Liver (tissue), 9 donors: ENCODE data around the gene TEX2. TPM values are rescaled to one million over a fixed set of nuclear protein-coding genes. Genes with fewer than 3 reads are reported as not detected.
A peak's percentile ranks its signal among the peaks of the same experiment; 100 is the strongest.
"Not testable (repeated sequence)": the region's sequence is repeated elsewhere in the genome, so short reads cannot be mapped to it uniquely, and the experiment has no call there.

Source experiments
- DNase-seq: peaks from one replicate; pipeline ENCODE4 v3.0.0-alpha.2; 2017; ENCODE audit warnings: low spot score
- H3K27ac ChIP-seq, 2 donors: one replicate each; pipeline ENCODE4 v1.7.0; 2013; ENCODE audit warnings: inconsistent platforms in 2 of 2, low read length in 2 of 2, control low read depth in 1 of 2, low read depth in 1 of 2, mild to moderate bottlenecking in 1 of 2
- H3K27me3 ChIP-seq, 4 donors: one replicate each; pipeline versions ENCODE4 v1.6.1 to v1.7.0; 2013; ENCODE audit warnings: low read length in 3 of 4, inconsistent platforms in 1 of 4, mild to moderate bottlenecking in 1 of 4, moderate library complexity in 1 of 4; ENCODE audit not compliant: control insufficient read depth in 4 of 4, insufficient read depth in 4 of 4
- H3K36me3 ChIP-seq, 4 donors: one replicate each; pipeline versions ENCODE4 v1.6.1 to v1.7.0; 2013; ENCODE audit warnings: low read length in 3 of 4, mild to moderate bottlenecking in 3 of 4, low read depth in 1 of 4, moderate library complexity in 1 of 4; ENCODE audit not compliant: control insufficient read depth in 4 of 4, insufficient read depth in 3 of 4
- H3K4me1 ChIP-seq, 4 donors: one replicate each; pipeline versions ENCODE4 v1.6.1 to v1.7.0; 2013; ENCODE audit warnings: low read length in 3 of 4, mild to moderate bottlenecking in 3 of 4, moderate library complexity in 1 of 4; ENCODE audit not compliant: control insufficient read depth in 4 of 4, insufficient read depth in 4 of 4
- H3K4me3 ChIP-seq, 3 donors: one replicate each; pipeline versions ENCODE4 v1.6.1 to v1.7.0; 2013; ENCODE audit warnings: low read length in 3 of 3, control low read depth in 1 of 3, low read depth in 1 of 3, mild to moderate bottlenecking in 1 of 3
- H3K9ac ChIP-seq, 2 donors: one replicate each; pipeline ENCODE4 v1.7.0; 2013; ENCODE audit warnings: low read length in 2 of 2, mild to moderate bottlenecking in 2 of 2, moderate library complexity in 2 of 2, control low read depth in 1 of 2, low read depth in 1 of 2
- H3K9me3 ChIP-seq, 4 donors: one replicate each; pipeline versions ENCODE4 v1.6.1 to v1.7.0; 2013; ENCODE audit warnings: low read length in 3 of 4; ENCODE audit not compliant: control insufficient read depth in 4 of 4
- EGR1 ChIP-seq, 2 donors: IDR thresholded peaks; 2 replicates each; pipeline ENCODE4 v1.6.1; 2016 to 2018; ENCODE audit warnings: antibody characterized with exemption in 2 of 2, low read depth in 2 of 2
- FOXA1 ChIP-seq: IDR thresholded peaks from 2 replicates; pipeline ENCODE4 v1.6.1; 2016; ENCODE audit warnings: antibody characterized with exemption
- FOXA2 ChIP-seq: IDR thresholded peaks from 2 replicates; pipeline ENCODE4 v1.6.1; 2016; ENCODE audit warnings: antibody characterized with exemption
- GABPA ChIP-seq, 2 donors: IDR thresholded peaks in 1 of 2; conservative IDR thresholded peaks in 1 of 2; 2 replicates each; pipeline ENCODE4 v1.6.1; 2016; ENCODE audit warnings: antibody characterized with exemption in 2 of 2, mild to moderate bottlenecking in 1 of 2, moderate library complexity in 1 of 2
- HNF4A ChIP-seq, 2 donors: conservative IDR thresholded peaks; 2 replicates each; pipeline ENCODE4 v1.6.1; 2016; ENCODE audit warnings: antibody characterized with exemption in 2 of 2, mild to moderate bottlenecking in 2 of 2
- HNF4G ChIP-seq: IDR thresholded peaks from 2 replicates; pipeline ENCODE4 v1.6.1; 2016; ENCODE audit warnings: antibody characterized with exemption
- JUND ChIP-seq, 2 donors: IDR thresholded peaks; 2 replicates each; pipeline ENCODE4 v1.6.1; 2016; ENCODE audit warnings: antibody characterized with exemption in 2 of 2
- NR2F2 ChIP-seq: IDR thresholded peaks from 2 replicates; pipeline ENCODE4 v1.6.1; 2016; ENCODE audit warnings: antibody characterized with exemption
- RAD21 ChIP-seq, 2 donors: IDR thresholded peaks; 2 replicates each; pipeline ENCODE4 v1.6.1; 2016; ENCODE audit warnings: antibody characterized with exemption in 2 of 2, mild to moderate bottlenecking in 2 of 2
- RXRA ChIP-seq, 2 donors: IDR thresholded peaks; 2 replicates each; pipeline ENCODE4 v1.6.1; 2017 to 2018; ENCODE audit warnings: antibody characterized with exemption in 2 of 2, mild to moderate bottlenecking in 1 of 2
- SP1 ChIP-seq: IDR thresholded peaks from 2 replicates; pipeline ENCODE4 v1.6.1; 2018; ENCODE audit warnings: antibody characterized with exemption, mild to moderate bottlenecking
- TAF1 ChIP-seq: conservative IDR thresholded peaks from 2 replicates; pipeline ENCODE4 v1.6.1; 2016; ENCODE audit warnings: antibody characterized with exemption, mild to moderate bottlenecking
- YY1 ChIP-seq: IDR thresholded peaks from 2 replicates; pipeline ENCODE4 v1.6.1; 2016; ENCODE audit warnings: antibody characterized with exemption, mild to moderate bottlenecking
- WGBS: extraction: QIAGEN DNeasy Blood & Tissue Kit; methylation state at CpG from one replicate; pipeline ENCODE4 v1.1.7; 2013; 5-methylcytosine and 5-hydroxymethylcytosine counted together
- polyA plus RNA-seq, 2 donors: library from polyadenylated mRNA; stranded (reverse) in 1 of 2; unstranded in 1 of 2; fragments of 200-250 nt in 1 of 2; fragments of >200 nt in 1 of 2; fragmentation: Nextera tagmentation in 1 of 2; extraction: Ambion mirVana in 1 of 2; gene quantifications; one replicate each; pipeline versions ENCODE4 v1.2.1 to v1.2.3, GENCODE V29; 2013 to 2015
- total RNA-seq, 2 donors: library from RNA; depleted of rRNA; stranded (reverse); fragments of >200 nt; gene quantifications; one replicate each; pipeline ENCODE4 v1.2.3, GENCODE V29; 2014
- TF ChIP-seq, protein P1 (sequence below): fragments of 150-350 bp; IDR thresholded peaks from 2 replicates; pipeline ENCODE4 v1.5.1; 2017; ENCODE audit warnings: improper control_type of control experiment, low read depth, low read length; ENCODE audit not compliant: missing input control
- TF ChIP-seq, protein P2 (sequence below): IDR thresholded peaks from 2 replicates; pipeline ENCODE4 v1.6.1; 2016; ENCODE audit warnings: antibody characterized with exemption
- TF ChIP-seq, protein P3 (sequence below): IDR thresholded peaks from 2 replicates; pipeline ENCODE4 v1.6.1; 2016; ENCODE audit warnings: antibody characterized with exemption
- TF ChIP-seq, protein P4 (sequence below): IDR thresholded peaks from 2 replicates; pipeline ENCODE4 v1.6.1; 2016; ENCODE audit warnings: antibody characterized with exemption, mild to moderate bottlenecking
- donor health status: healthy.
- donor health status: healthy.
- donor health status: healthy.
- donor health status: healthy.
- donor health status: healthy.

Gene TEX2
- total and polyA plus RNA-seq, 4 donors: 15.9 to 39.8 (median 28.2) TPM

DNA sequence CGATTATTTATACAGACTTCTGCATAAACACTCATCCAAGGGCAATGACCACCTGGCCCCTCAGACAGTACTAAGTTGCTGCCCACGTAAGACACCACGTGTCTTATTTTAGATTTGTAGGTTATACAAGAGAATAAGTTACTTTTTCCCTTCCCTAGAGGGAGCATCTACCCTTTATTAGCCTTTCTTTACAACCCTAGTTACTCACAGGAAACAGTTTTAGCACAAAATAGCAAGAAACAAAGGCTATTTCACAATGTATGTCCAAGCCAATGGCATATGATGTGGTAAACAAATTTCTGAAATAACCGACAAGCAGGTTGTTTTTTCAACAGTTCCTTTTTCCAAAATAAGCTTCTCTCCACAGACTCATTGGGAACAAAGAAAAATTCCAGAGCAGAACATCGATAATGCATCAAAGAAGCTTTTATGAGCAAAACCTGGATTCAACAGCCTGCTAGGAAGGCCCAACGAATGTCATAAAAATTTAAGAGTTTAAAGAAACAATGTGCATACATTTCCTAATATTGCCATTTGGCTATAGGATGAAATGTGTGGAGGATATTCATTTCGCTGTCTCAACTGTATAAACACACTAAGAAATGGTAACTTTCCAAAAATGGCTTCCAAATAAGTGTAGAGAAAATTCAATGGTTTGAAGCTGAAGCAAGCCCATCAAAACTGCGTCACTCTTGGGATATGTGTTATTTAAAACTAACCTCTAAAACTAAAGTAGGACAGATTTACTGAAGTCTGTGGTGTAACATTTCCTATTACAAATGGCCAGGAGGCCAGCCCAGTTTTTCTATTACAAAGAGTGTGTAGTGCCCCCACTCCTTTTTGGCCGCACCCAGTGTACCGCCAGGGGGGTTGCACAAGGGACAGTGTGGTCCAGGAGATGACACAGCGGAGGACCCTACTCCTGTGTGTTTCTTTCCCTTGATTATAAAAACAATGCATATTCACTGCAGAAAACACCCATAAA is 82.7 kb downstream of the TEX2 start:
- Histone ChIP-seq H3K27ac (peak overlapping the region in 1 of 2 donors; percentile 52), H3K36me3 (peaks cover 0 to 4% (median 0%) of the 10 kb centered on the region in 4 donors), H3K4me3 (no peak overlapping the region), H3K9me3 (no peaks in the 10 kb centered on the region), H3K9ac (no peak overlapping the region), H3K27me3 (no peaks in the 10 kb centered on the region), H3K4me1 (peaks cover 14 to 54% (median 43%) of the 10 kb centered on the region in 4 donors)
- TF ChIP-seq TAF1 (no peak), NR2F2 (no peak), RAD21 (IDR thresholded peaks at IDR 0.05) (peak; percentile 29 to 43), HNF4A (conservative IDR thresholded peaks at IDR 0.05) (no peak)
- WGBS: 73% methylated on average over 11 of the region's 11 CpGs
- DNase-seq: no peak

DNA sequence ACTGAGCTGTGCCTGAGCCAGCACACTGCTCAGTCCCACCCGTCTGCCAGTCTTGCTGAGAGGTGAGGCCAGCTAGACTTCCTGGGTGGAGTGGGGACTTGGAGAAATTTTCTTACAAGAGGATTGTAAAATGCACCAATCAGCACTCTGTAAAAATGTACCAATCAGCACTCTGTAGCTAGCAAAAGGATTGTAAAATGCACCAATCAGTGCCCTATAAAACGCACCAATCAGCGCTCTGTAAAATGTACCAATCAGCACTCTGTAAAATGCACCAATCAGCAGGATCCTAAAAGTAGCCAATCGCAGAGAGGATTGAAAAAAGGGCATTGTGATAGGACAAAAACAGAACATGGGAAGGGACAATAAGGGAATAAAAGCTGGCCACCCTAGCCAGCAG is 84.0 kb downstream of the TEX2 start:
- not testable (repeated sequence) for H3K9me3 ChIP-seq, H3K27me3 ChIP-seq, H3K4me3 ChIP-seq, H3K9ac ChIP-seq, DNase-seq, H3K36me3 ChIP-seq
- H3K27ac ChIP-seq: peak overlapping the region in 1 of 2 donors; percentile 62
- H3K4me1 ChIP-seq: peaks cover 13 to 63% (median 45%) of the 10 kb centered on the region in 4 donors
- 95% methylated on average over 4 of the region's 4 CpGs for WGBS

DNA sequence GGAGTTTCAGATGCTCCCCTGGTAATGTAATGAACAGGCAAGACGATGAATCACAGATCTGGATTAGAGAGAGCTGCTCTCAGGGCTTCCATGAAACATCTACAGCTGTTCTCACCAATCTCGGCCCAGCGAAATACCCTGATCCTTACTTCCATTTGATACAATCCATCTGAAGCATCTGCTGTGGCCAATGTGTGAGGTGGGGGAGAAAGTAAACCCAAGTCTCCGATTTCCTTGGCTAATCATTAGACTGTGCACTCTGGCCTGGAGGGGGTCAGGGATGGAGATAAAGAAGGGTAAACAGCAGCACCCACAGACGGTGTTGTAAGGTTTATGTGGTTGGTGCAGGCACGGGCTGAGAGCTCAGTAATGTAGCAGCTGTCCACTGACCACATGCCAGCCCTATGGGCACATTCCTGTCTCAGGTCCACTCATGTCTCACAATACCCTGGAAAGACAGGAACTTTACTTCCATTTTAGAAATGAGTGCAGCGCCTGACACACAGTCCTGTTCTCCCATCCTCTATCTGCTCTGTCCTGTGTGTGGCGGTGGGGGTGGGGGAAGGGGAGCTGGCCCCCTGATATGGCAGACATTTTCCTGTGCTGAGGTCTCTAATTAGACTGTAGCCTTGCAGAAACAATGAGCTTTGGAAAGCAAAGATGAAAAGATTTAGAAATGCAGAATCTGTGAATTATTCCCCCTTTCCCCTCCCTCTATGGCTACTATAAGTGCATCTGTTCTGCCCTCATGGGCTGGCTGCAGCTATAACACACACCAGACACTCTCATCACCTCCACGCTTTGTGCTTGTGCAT is 84.8 kb downstream of the TEX2 start:
- Histone ChIP-seq H3K36me3 (peaks cover 0 to 4% (median 0%) of the 10 kb centered on the region in 4 donors), H3K4me1 (peaks cover 13 to 69% (median 51%) of the 10 kb centered on the region in 4 donors)
- no peak for DNase-seq
- TF ChIP-seq TAF1: no peak
- TF ChIP-seq, protein P1, sequence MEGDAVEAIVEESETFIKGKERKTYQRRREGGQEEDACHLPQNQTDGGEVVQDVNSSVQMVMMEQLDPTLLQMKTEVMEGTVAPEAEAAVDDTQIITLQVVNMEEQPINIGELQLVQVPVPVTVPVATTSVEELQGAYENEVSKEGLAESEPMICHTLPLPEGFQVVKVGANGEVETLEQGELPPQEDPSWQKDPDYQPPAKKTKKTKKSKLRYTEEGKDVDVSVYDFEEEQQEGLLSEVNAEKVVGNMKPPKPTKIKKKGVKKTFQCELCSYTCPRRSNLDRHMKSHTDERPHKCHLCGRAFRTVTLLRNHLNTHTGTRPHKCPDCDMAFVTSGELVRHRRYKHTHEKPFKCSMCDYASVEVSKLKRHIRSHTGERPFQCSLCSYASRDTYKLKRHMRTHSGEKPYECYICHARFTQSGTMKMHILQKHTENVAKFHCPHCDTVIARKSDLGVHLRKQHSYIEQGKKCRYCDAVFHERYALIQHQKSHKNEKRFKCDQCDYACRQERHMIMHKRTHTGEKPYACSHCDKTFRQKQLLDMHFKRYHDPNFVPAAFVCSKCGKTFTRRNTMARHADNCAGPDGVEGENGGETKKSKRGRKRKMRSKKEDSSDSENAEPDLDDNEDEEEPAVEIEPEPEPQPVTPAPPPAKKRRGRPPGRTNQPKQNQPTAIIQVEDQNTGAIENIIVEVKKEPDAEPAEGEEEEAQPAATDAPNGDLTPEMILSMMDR: no peak
- peak; percentile 96 to 97 for TF ChIP-seq RXRA (IDR thresholded peaks at IDR 0.05)
- TF ChIP-seq SP1: peak; percentile 91
- TF ChIP-seq HNF4G: peak; percentile 78
- peak in 1 of 2 donors; percentile 52 for TF ChIP-seq EGR1 (IDR thresholded peaks at IDR 0.05; ENCODE audit: low read depth in 2 of 2)
- TF ChIP-seq FOXA1: peak; percentile 95
- TF ChIP-seq FOXA2: peak; percentile 94
- TF ChIP-seq, protein P2, sequence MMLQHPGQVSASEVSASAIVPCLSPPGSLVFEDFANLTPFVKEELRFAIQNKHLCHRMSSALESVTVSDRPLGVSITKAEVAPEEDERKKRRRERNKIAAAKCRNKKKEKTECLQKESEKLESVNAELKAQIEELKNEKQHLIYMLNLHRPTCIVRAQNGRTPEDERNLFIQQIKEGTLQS: no peak
- TF ChIP-seq NR2F2: peak; percentile 75
- TF ChIP-seq, protein P3, sequence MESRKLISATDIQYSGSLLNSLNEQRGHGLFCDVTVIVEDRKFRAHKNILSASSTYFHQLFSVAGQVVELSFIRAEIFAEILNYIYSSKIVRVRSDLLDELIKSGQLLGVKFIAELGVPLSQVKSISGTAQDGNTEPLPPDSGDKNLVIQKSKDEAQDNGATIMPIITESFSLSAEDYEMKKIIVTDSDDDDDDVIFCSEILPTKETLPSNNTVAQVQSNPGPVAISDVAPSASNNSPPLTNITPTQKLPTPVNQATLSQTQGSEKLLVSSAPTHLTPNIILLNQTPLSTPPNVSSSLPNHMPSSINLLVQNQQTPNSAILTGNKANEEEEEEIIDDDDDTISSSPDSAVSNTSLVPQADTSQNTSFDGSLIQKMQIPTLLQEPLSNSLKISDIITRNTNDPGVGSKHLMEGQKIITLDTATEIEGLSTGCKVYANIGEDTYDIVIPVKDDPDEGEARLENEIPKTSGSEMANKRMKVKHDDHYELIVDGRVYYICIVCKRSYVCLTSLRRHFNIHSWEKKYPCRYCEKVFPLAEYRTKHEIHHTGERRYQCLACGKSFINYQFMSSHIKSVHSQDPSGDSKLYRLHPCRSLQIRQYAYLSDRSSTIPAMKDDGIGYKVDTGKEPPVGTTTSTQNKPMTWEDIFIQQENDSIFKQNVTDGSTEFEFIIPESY: peak; percentile 86
- TF ChIP-seq, protein P4, sequence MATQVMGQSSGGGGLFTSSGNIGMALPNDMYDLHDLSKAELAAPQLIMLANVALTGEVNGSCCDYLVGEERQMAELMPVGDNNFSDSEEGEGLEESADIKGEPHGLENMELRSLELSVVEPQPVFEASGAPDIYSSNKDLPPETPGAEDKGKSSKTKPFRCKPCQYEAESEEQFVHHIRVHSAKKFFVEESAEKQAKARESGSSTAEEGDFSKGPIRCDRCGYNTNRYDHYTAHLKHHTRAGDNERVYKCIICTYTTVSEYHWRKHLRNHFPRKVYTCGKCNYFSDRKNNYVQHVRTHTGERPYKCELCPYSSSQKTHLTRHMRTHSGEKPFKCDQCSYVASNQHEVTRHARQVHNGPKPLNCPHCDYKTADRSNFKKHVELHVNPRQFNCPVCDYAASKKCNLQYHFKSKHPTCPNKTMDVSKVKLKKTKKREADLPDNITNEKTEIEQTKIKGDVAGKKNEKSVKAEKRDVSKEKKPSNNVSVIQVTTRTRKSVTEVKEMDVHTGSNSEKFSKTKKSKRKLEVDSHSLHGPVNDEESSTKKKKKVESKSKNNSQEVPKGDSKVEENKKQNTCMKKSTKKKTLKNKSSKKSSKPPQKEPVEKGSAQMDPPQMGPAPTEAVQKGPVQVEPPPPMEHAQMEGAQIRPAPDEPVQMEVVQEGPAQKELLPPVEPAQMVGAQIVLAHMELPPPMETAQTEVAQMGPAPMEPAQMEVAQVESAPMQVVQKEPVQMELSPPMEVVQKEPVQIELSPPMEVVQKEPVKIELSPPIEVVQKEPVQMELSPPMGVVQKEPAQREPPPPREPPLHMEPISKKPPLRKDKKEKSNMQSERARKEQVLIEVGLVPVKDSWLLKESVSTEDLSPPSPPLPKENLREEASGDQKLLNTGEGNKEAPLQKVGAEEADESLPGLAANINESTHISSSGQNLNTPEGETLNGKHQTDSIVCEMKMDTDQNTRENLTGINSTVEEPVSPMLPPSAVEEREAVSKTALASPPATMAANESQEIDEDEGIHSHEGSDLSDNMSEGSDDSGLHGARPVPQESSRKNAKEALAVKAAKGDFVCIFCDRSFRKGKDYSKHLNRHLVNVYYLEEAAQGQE: peak; percentile 70
- peak; percentile 64 to 70 for TF ChIP-seq RAD21 (IDR thresholded peaks at IDR 0.05)
- TF ChIP-seq JUND (IDR thresholded peaks at IDR 0.05): peak; percentile 76 to 82
- TF ChIP-seq GABPA (IDR thresholded peaks at IDR 0.05 in 1 of 2, conservative IDR thresholded peaks at IDR 0.05 in 1 of 2): peak in 1 of 2 donors; percentile 43
- TF ChIP-seq YY1: peak; percentile 79
- peak; percentile 91 to 94 for TF ChIP-seq HNF4A (conservative IDR thresholded peaks at IDR 0.05)

More for the DNA sequence above, 84.8 kb downstream of the TEX2 start:
- Histone ChIP-seq H3K27me3 (no peaks in the 10 kb centered on the region), H3K9ac (no peak overlapping the region), H3K9me3 (no peaks in the 10 kb centered on the region), H3K27ac (peak overlapping the region; percentile 38 to 62), H3K4me3 (no peak overlapping the region)
- 47% methylated on average over 9 of the region's 9 CpGs for WGBS
